Hepatic stellate cell (primary cell): Measurements from ENCODE around the gene CCDC138.
"Not testable (repeated sequence)": the region's sequence is repeated elsewhere in the genome, so short reads cannot be mapped to it uniquely, and the experiment has no call there.

Source experiments
- DNase-seq: peaks from one replicate; pipeline ENCODE4 v3.0.0; 2011; ENCODE audit warnings: low spot score

Gene CCDC138, protein sequence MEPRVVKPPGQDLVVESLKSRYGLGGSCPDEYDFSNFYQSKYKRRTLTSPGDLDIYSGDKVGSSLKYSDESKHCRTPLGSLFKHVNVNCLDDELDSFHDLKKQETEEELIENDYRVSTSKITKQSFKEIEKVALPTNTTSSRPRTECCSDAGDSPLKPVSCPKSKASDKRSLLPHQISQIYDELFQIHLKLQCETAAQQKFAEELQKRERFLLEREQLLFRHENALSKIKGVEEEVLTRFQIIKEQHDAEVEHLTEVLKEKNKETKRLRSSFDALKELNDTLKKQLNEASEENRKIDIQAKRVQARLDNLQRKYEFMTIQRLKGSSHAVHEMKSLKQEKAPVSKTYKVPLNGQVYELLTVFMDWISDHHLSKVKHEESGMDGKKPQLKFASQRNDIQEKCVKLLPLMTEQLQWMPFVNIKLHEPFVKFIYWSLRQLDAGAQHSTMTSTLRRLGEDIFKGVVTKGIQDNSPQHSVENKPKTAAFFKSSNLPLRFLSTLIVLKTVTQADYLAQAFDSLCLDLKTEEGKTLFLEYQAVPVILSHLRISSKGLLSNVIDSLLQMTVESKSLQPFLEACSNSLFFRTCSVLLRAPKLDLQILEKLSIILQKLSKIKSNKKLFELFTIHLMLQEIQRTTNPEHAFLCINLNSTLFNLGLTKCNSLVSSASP

DNA sequence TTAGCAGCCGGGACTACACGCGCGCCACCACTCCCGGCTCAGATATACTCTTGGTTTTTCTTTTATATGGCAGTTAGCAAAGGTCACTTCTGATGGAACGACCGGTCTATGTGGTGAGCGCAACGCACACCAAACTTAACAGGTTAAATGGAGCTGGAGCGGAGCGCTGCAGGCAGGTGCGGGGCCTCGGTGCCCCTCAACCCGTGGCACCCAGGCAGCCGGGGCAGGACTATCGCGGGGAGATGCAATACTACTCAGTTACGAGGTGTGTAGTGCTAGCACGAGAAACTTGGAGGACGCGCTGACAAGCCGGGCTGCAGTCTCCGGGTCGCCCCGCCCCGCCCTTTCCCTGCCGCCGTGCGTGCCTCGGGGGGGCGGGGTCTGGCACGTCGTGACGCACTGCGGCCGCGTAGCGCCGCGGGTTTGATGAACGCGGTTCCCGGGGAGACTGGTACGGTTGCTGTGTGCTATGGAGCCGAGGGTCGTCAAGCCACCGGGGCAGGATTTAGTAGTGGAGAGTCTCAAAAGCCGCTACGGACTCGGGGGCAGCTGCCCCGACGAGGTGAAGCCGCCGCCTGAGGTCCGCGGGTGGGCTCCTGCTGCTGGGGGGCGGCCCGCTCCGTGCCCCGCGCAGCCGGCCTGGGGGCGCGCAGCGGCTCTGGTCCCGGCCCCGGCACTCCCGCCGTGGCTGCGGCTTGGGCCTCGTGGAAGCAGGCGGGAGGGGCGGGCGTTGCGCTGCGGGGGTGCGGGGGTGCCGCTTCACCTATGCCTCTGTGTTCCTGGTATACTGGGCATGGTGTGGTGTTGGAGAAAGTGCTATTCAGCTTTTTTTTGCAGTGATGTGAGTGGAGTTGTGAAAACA is at the start of gene CCDC138:
CCDC138 (plus strand) TSS at position 418 of the 862 bp plus-strand sequence; CDS start at position 470, 52 bp downstream.
- peak; percentile 90 for DNase-seq

DNA sequence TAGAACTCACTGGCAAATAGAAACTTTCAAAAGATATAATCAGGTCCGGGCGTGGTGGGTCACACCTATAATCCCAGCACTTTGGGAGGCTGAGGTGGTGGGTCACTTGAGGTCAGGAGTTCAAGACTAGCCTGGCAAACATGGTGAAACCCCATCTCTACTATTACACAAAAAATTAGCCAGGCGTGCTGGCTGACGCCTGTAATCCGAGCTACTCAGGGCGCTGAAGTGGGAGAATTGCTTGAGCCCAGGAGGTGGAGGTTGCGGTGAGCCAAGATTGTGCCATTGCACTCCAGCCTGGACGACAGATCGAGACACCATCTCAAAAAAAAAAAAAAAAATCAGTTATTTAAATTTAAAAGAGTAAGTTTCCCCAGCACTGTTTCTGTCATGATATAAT is 28.6 kb upstream of the CCDC138 start:
- DNase-seq, result not testable (repeated sequence)

DNA sequence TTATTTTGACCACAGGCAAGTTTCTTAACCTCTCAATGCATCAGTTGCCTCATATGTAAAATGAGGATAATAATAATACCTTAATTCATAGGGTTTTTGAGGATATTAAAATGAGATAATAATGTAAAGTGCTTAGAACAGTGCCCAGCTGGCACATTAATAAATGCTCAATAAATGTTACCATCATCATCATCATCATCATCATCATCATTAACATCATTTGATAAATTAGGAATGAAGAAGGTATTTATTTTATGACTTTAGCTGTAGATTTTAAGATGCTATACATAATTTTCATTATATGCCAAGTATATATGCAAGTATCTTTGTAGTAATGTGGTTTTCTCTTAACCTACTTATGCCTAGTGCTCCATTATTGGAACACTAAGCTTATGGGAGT is 24.0 kb upstream of the CCDC138 start:
- DNase-seq, result not testable (repeated sequence)

DNA sequence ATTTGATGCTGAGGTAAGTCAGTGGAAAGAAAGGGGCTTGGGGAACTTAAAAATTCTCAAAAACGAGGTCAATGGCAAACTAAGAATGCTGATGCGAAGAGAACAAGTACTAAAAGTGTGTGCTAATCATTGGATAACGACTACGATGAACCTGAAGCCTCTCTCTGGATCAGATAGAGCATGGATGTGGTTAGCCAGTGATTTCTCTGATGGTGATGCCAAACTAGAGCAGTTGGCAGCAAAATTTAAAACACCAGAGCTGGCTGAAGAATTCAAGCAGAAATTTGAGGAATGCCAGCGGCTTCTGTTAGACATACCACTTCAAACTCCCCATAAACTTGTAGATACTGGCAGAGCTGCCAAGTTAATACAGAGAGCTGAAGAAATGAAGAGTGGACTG is 19.9 kb upstream of the CCDC138 start:
- not testable (repeated sequence) for DNase-seq

DNA sequence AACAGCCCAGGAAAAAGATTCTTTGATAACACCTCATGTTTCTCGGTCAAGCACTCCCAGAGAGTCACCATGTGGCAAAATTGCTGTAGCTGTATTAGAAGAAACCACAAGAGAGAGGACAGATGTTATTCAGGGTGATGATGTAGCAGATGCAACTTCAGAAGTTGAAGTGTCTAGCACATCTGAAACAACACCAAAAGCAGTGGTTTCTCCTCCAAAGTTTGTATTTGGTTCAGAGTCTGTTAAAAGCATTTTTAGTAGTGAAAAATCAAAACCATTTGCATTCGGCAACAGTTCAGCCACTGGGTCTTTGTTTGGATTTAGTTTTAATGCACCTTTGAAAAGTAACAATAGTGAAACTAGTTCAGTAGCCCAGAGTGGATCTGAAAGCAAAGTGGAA is 18.7 kb upstream of the CCDC138 start:
- DNase-seq, result not testable (repeated sequence)

DNA sequence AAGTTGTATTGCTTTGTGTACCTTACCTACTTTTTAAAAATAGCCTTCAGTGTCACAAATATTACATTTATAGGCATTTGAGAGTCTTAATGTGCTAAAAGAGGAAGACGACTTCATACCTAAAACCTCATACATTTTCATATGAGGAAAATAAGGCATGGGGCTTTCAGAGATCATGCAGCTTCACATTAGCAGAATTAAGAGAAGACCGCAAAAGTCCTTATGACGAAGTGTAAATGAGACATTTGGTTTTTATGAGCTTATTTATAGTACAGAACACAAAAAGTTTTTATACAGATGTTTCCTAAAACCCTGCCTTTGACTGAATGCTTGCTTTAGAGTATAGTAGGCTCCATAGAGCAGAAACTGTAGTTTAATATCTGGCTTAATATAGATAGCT is 10.1 kb upstream of the CCDC138 start:
- no peak for DNase-seq

DNA sequence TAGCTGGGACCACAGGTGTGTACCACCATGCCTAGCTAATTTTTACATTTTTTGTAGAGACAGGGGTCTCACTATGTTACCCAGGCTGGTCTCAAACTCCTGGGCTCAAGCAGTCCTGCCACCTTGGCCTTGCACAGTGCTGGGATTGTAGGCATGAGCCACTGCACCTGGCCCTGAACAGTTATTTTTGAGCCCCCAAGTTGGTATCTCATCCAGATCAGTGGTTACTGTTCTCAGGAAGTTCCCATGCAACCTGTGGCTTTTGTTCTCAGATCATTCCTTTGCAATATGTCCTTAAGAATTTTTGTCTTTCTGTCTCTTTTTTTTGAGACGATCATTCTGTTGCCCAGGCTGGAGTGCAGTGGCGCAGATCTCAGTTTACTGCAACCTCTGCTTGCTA is 7.7 kb upstream of the CCDC138 start:
- DNase-seq, result no peak

DNA sequence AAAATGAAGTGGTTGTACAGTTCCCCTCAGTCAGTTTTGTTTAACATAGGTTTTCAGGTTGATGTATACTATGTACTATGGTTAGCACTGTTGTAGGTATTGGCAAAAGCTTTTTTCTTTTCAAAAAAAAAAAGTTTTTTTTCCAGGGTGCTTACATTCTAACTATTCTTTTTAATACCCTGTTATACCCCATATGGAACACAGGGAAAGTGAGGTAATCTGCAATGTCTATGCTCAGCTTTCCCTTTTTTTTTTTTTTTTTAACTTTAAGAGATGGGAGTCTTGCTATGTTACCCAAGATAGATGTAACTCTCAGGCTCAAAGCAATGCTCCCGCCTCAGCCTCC is 590 bp upstream of the CCDC138 start:
- DNase-seq, result no peak

DNA sequence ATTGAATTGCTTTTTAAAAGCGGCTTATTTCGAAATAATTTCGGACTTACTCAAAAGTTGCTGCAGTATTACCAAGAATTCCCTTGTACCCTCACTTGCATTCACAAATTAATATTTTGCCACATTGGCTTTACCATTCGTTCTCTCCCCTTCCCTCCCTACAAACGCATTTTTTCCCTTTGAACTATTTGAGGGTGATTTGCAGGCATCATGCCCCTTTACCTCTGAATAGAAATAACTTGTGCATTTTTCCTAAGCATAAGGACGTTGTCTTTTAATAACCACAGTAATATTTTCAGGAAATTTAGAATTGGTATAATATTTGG is 608 bp downstream of the CCDC138 start:
- peak; percentile 4 for DNase-seq

DNA sequence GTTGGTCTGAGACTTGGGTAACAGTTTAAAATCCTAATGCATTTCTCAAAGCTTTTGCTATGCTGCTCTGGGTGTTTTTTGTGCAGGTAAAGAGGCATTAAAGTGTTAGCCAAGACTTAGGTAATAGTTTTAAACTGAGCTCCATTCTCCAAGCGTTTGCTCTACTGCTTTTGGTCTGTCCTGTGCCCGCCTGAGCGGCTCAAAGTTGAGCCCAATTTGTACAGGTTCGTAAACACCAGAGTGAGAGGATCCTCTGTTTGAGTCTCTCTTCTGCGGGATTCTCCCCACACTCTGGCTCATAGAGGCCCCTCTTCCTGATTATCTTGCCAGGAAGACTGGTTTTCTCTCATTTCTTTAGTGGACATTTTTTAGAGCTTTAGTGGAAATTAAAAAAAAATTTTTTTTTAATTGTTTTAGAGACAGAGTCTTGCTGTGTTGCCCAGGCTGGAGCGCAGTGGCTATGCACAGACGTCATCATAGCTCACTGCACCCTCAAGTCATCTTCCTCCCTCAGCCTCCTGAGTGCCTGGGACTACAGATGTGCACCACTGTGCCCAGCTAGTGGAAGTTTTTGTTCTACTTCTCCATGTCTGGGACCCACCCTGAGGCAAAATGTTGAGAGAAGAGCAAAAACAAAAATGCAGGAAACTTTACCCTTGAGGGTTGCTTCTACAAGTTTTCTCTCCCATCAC is 16.6 kb downstream of the CCDC138 start:
- DNase-seq, result no peak

DNA sequence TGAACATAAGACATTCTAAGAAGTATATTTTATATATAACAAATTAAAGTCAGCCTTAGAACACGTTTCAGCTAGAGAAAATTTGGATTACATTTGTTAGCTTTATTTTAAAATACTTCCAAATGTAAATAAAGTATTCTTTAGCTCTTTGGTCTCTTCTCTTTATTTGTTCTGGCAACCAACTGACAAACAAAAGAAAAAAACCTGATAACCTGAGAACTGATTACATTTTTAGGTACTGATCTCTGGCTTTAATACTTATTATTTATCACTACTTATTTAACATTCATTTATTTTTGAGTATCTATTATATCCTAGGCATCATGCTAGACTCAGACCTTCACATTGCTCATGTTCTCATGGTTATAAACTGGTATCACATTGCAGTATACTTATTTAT is 18.5 kb downstream of the CCDC138 start:
- DNase-seq, result no peak

DNA sequence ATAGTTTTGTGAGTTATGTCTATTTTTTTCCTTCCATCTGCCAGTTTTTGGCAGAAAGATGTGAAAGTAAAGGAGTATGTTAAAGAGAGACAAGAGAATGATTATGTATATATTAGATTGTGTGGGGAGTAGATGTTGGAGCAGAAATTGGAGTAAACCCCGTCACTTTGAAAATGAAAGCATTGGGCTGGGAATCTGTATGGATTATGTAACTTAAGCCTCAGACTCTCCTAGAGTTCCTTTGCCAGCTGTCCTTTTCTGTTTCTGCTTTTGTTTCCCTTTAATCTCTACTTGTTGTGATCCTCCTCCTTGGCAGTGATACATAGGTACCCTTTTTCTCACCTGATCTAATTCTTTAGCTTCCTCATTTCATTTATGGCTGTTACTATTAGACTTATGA is 19.2 kb downstream of the CCDC138 start:
- DNase-seq, result no peak

DNA sequence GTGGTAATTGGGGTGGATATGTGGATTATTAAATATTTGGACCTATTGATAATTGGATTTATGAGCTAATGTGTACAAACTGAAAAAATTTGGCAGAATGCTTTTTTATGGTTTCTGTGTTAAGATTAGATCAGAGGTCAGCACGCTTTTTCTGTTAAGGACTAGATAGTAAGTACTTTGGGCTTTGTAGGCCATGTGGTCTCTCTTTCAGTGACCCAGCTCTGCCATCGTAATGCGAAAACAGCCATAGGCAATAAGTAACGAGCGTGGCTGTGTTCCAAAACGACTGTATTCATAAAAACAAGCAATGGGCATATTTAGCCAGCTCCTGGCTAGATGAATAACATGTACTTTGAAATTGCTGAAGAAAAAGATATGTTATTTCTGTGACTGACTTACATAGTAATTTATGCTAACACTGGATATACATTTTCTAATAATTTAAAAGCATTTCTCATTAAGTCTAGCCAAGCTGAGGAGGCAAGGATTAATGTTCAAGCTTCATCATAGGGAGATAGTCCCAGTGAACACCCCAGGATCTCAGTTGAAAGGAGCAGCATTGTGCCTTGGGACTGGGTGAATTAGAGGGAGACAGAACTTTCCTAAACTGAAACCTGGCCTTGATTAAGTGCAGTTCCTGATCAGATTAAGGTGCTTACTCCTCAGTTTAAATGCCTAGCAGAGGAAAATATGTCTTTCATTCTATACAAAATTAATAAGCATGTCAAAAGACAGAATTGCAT is 20.0 kb downstream of the CCDC138 start:
- no peak for DNase-seq

DNA sequence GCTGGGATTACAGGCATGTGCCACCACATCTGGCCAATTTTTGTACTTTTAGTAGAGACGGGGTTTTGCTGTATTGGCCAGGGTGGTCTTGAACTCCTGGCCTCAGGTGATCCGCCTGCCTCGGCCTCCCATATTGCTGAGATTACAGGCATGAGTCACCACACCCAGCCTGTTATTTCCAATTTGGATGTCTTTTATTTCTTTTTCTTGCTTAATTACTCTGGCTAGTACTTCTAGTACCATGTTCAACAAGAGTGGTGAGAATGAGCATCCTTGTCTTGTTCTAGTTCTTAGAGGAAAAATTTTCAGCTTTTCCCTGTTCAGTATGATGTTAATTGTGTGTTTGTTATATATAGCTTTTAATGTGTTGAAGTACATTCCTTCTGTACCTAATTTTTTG is 23.4 kb downstream of the CCDC138 start:
- no peak for DNase-seq

DNA sequence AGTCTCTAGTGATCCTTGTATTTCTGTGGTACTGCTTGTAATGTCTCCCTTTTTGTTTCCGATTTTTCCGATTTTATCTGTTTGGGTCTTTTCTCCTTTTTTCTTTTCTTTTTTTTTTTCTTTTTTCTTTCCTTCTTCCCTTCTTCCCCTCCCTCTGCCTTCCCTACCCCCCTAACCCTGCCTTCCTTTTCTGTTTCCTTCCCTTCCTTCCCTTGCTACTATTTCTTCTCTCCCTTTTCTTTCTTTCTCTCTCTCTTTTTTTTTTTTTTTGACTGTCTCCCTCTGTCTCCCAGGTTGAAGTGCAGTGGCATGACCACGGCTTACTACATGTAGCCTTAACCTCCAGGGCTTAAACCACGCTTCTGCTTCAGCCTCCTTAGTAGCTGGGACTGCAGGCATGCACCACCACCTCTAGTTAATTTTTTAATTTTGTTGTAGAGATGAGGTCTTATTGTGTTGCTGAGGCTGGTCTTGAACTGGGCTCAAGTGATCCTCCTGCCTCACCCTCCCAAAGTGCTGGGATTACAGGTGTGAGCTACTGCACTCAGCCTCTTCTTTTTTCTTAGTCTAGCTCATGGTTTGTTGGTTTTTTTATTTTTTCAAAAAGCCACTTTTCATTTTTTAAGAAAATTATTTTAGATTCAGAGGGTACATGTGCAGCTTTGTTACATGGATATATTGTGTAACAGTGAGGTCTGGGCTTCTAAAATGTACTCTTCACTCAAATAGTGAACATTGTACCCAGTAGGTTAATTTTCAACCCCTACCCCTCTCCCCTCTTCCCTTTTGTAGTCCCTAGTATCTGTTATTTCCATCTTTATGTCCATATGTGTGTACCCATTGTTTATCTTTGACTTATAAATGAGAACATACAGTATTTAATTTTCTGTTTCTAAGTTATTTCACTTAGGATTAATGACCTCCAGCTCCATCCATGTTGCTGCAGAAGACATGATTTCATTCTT is 24.7 kb downstream of the CCDC138 start:
- no peak for DNase-seq

DNA sequence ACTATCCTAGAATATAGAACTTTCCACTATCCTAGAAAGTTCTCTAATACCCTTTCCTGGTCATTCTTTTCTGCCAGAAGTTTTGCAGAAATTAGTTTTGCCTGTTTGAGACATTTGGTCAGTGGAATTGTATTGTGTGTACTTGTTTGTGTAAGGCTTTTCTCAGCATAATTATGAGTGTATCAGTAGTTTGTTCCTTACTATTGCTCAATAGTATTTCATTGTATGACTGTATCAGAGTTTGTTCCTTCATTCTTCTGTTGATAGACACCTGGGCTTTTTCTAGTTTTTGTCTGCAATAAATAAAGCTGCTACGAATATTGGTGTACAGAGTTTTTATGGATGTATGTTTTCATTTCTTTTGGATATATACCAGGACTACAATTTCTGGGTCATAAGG is 27.2 kb downstream of the CCDC138 start:
- no peak for DNase-seq

DNA sequence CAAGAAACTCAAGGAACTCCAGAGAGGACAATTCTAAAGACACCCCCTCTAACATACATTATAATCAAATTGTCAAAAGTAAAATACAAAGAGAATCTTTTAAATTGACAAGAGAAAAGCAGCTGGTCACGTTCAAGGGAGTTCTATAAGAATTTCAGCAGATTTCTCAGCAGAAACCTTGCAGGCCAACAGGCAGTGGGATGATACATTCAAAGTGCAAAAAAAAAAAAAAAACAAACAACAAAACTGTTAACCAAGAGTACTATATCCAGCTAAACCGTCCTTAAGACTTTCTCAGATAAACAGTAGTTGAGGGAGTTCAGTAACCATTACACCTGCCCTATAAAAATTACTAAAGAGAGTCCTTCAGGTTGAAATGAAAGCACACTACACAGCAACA is 33.9 kb downstream of the CCDC138 start:
- no peak for DNase-seq

DNA sequence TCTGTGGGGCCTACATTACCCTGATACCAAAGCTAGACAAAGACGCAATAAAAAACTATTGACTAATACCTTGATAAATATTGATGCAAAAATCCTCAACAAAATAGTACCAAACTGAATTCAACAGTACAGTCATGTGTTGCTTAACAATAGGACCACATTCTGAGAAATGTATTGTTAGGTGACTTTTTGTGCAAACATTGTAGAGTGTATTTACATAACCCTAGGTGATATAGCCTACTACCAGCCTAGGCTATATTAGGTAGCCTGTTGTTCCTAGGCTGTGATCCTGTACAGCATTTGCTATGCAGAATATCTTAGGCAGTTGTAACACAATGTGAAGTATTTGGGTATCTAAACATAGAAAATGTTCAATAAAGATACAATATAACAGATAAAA is 36.7 kb downstream of the CCDC138 start:
- DNase-seq, result no peak

DNA sequence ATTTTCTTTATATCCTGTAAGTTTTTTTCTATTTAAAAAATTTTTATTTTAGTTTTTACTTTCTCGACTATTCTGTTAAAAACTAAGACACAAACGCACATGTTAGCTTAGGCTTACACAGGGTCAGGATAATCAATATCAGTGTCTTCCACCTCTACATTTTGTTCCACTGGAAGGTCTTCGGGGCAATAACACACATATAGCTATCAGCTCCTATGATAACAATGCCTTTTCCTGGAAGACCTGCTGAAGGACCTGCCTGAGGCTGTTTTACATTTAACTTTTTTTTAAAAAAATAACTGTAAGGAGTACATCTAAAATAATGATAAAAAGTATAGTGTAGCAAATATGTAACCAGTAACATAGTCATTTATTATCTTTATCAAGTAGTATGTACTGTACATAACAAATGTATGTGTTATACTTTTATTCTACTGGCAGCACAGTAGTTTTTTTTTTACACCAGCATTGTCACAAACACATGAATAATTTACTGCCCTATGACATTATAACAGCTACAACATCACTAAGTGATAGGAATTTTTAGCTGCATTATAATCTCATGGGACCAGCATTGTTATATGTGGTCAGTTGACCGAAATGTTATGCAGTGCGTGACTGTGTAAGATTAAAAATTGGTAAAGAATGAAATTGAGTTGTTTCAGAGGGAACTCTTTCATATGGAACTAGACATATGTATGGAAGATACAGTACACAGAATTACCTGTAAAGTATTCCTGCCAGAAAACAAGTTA is 37.9 kb downstream of the CCDC138 start:
- DNase-seq, result no peak

DNA sequence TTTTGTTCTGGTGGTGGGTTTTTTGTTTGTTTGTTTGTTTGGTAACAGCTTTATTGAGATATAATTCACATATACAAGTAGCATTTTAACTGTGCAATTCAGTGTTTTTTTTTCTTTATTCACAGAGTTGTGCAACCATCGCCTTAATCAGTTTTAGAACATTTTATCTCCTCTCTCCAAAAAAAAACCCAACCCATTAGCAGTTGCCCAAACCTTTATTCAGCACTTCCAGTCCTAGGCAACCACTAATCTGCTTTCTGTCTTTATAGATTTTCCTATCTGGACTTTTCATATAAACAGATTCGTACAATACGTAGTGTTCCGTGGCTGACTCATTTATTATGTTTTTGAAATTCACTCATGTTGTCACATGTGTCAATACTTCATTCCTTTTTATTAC is 38.7 kb downstream of the CCDC138 start:
- DNase-seq, result no peak
